ENCODE measurements around the gene MINDY2.

Gene MINDY2

GRCh38 chr15:58862326-58862725 is 91.2 kb downstream of the MINDY2 start:
- no peak for TF ChIP-seq CTCF (IDR thresholded peaks at IDR 0.05; ENCODE audit: borderline replicate concordance, control extremely low read depth, extremely low read depth, insufficient read depth, missing control alignments)
- no peak for DNase-seq (ENCODE audit: low spot score)
- in situ Hi-C loops (cut with MboI; ENCODE audit: low sequenced_read_pairs, unreplicated experiment) = no loop called here

- DNase-seq (ENCODE audit: low spot score) = peak; percentile 44
- in situ Hi-C loops (cut with MboI; ENCODE audit: low sequenced_read_pairs, unreplicated experiment) = no loop called here
Measured at GRCh38 chr15:58864602-58865424, 93.7 kb downstream of the MINDY2 start.

GRCh38 chr15:58865425-58865880 is 94.4 kb downstream of the MINDY2 start:
- in situ Hi-C loops (cut with MboI; ENCODE audit: low sequenced_read_pairs, unreplicated experiment) = no loop called here
- no peak for TF ChIP-seq CTCF (IDR thresholded peaks at IDR 0.05; ENCODE audit: borderline replicate concordance, control extremely low read depth, extremely low read depth, insufficient read depth, missing control alignments)
- DNase-seq (ENCODE audit: low spot score) = peak; percentile 32

More at GRCh38 chr15:58864602-58865424, 93.7 kb downstream of the MINDY2 start:
- TF ChIP-seq CTCF (IDR thresholded peaks at IDR 0.05; ENCODE audit: borderline replicate concordance, control extremely low read depth, extremely low read depth, insufficient read depth, missing control alignments) = no peak

GRCh38 chr15:58867926-58868325 is 96.8 kb downstream of the MINDY2 start:
- in situ Hi-C loops (cut with MboI; ENCODE audit: low sequenced_read_pairs, unreplicated experiment) = no loop called here
- DNase-seq (ENCODE audit: low spot score) = no peak

GRCh38 chr15:58870451-58870850 is 99.3 kb downstream of the MINDY2 start:
- no peak for TF ChIP-seq CTCF (IDR thresholded peaks at IDR 0.05; ENCODE audit: borderline replicate concordance, control extremely low read depth, extremely low read depth, insufficient read depth, missing control alignments)
- in situ Hi-C loops (cut with MboI; ENCODE audit: low sequenced_read_pairs, unreplicated experiment) = no loop called here
- DNase-seq (ENCODE audit: low spot score) = no peak

More at GRCh38 chr15:58867926-58868325, 96.8 kb downstream of the MINDY2 start:
- TF ChIP-seq CTCF (IDR thresholded peaks at IDR 0.05; ENCODE audit: borderline replicate concordance, control extremely low read depth, extremely low read depth, insufficient read depth, missing control alignments) = no peak

- no peak for TF ChIP-seq CTCF (IDR thresholded peaks at IDR 0.05; ENCODE audit: borderline replicate concordance, control extremely low read depth, extremely low read depth, insufficient read depth, missing control alignments)
- DNase-seq (ENCODE audit: low spot score) = no peak
- in situ Hi-C loops (cut with MboI; ENCODE audit: low sequenced_read_pairs, unreplicated experiment) = no loop called here
Measured at GRCh38 chr15:58873267-58873666, 102.2 kb downstream of the MINDY2 start.
